A549 treated with CpdA at 1 μM for 4 hours (cell line): ENCODE measurements around the gene TUB. TPM values are rescaled to one million over a fixed set of nuclear protein-coding genes. Genes with fewer than 3 reads are reported as not detected.

ENCODE experiments used
- total RNA-seq: library from RNA; stranded (reverse); fragments of 200-300 nt; extraction: Qiagen RNA extraction; gene quantifications from 5 replicates; pipeline ENCODE4 v1.2.3, GENCODE V29; 2022; ENCODE audit warnings: low read depth

The TUB gene
- total RNA-seq = 5.7 to 8.6 TPM (median 7.9 TPM) in 5 replicates

GRCh38 chr11:8080674-8081590, at the start of gene TUB:
Gene TUB, plus strand, starts transcription at chr11:8081211. Its CDS starts 300 bp downstream, at chr11:8081511.

Other genes with a start within 250 kb of the TUB start
- not detected in 5 replicates for gene OR10A6, start 149.9 kb upstream of the TUB start, total RNA-seq
- gene OR10A3, start 139.5 kb upstream of the TUB start, total RNA-seq = not detected in 5 replicates
- 0.02 TPM in 1 of 5 replicates, not detected in the others for gene NLRP10, start 115.8 kb upstream of the TUB start, total RNA-seq
- 320 to 353 TPM (median 337 TPM) in 5 replicates for gene EIF3F, start 93.9 kb upstream of the TUB start, total RNA-seq
- gene RIC3, start 87.8 kb downstream of the TUB start, total RNA-seq = 0.95 to 5.3 TPM (median 1.8 TPM) in 5 replicates
- 1.3 to 2.9 TPM (median 2.5 TPM) in 5 replicates for gene LMO1, start 182.7 kb downstream of the TUB start, total RNA-seq